GM23338 (cell line): ENCODE results near the gene ACOD1. TPM values are rescaled to one million over a fixed set of nuclear protein-coding genes. Genes with fewer than 3 reads are reported as not detected.
A peak's percentile ranks its signal among the peaks of the same experiment; 100 is the strongest.

Experiments
- CTCF ChIP-seq, 2 experiments: fragments of 200-600 bp in 1 of 2; sonication (generic) in 1 of 2; conservative IDR thresholded peaks; 2 replicates each; pipeline versions ENCODE4 v1.5.1 to v1.6.1; 2016 to 2017; ENCODE audit warnings: antibody characterized with exemption in 2 of 2, low read depth in 2 of 2, mild to moderate bottlenecking in 2 of 2, moderate library complexity in 1 of 2
- EZH2 ChIP-seq: fragments of 200-600 bp; sonication (generic); IDR thresholded peaks from one replicate; pipeline ENCODE4 v1.8.0; 2017; ENCODE audit warnings: antibody characterized with exemption, mild to moderate bottlenecking, low read depth; ENCODE audit not compliant: unreplicated experiment
- EZH2phosphoT487 ChIP-seq: fragments of 200-600 bp; sonication (generic); IDR thresholded peaks from one replicate; pipeline ENCODE4 v1.8.1; 2018; ENCODE audit warnings: antibody characterized with exemption; ENCODE audit not compliant: unreplicated experiment
- POLR2AphosphoS5 ChIP-seq: IDR thresholded peaks from 2 replicates; pipeline ENCODE4 v1.6.1; 2016; ENCODE audit warnings: antibody characterized with exemption, low read depth
- ZNF331 ChIP-seq: fragments of 250-450 bp; sonication (Bioruptor Pico); IDR thresholded peaks from 2 replicates; pipeline ENCODE4 v1.5.0; 2020; ENCODE audit warnings: low read depth, mild to moderate bottlenecking, moderate library complexity
- ZNF462 ChIP-seq: fragments of 250-450 bp; sonication (Bioruptor Pico); IDR thresholded peaks from 2 replicates; pipeline ENCODE4 v1.5.0; 2020; ENCODE audit warnings: mild to moderate bottlenecking, moderate library complexity
- polyA plus RNA-seq: library from polyadenylated mRNA; unstranded; fragments of >200 nt; fragmentation: Nextera tagmentation; extraction: Ambion mirVana; gene quantifications from 2 replicates; pipeline ENCODE4 v1.2.1, GENCODE V29; 2016
- total RNA-seq: library from RNA; depleted of rRNA; stranded (reverse); fragments of >200 nt; shearing (Covaris generic); gene quantifications from 2 replicates; pipeline ENCODE4 v1.2.3, GENCODE V29; 2014
- TF ChIP-seq, protein P1 (sequence below): IDR thresholded peaks from one replicate; pipeline ENCODE4 v1.6.1; 2018; ENCODE audit warnings: antibody characterized with exemption; ENCODE audit not compliant: unreplicated experiment

The ACOD1 gene
- total and polyA plus RNA-seq, 2 experiments from 2014 or later, result not detected

DNA sequence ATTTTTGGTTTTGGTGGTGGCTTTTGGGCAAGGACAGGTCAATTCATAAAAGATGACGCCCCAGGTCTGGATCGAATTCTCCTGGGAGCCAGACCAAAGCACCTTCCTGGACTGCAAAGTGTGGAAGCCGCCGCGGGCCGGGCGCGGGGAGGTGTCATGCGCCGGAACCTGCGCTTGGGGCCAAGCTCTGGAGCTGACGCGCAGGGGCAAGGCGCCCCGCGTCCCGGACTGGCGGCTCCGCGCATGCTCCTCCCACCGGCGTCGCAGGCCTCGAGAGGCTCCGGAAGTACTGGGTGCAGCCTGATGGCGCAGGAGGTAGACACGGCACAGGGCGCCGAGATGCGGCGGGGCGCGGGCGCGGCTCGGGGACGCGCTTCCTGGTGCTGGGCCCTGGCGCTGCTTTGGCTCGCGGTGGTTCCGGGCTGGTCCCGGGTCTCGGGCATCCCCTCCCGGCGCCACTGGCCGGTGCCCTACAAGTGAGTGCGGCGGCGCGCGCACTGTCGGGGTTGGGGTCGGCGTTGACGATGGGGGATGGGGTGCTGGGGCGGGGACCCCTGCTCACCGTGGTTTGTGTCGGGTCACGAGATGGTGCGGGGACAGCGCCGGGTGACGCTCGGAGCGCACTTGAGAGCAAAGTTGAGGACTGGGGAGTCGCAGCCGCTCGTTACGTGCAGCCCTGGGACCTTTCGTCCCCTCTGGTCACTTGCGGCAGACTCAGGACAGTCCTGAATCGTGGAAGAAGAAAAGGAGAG, 43.7 kb downstream of the ACOD1 start, which contains the start of gene CLN5 (continued):
- TF ChIP-seq ZNF462, result no peak
- peak; percentile 82 for TF ChIP-seq POLR2AphosphoS5
- TF ChIP-seq EZH2, result no peak
- no peak for TF ChIP-seq ZNF331 (CRISPR knock-in tag)
- TF ChIP-seq, protein P1, sequence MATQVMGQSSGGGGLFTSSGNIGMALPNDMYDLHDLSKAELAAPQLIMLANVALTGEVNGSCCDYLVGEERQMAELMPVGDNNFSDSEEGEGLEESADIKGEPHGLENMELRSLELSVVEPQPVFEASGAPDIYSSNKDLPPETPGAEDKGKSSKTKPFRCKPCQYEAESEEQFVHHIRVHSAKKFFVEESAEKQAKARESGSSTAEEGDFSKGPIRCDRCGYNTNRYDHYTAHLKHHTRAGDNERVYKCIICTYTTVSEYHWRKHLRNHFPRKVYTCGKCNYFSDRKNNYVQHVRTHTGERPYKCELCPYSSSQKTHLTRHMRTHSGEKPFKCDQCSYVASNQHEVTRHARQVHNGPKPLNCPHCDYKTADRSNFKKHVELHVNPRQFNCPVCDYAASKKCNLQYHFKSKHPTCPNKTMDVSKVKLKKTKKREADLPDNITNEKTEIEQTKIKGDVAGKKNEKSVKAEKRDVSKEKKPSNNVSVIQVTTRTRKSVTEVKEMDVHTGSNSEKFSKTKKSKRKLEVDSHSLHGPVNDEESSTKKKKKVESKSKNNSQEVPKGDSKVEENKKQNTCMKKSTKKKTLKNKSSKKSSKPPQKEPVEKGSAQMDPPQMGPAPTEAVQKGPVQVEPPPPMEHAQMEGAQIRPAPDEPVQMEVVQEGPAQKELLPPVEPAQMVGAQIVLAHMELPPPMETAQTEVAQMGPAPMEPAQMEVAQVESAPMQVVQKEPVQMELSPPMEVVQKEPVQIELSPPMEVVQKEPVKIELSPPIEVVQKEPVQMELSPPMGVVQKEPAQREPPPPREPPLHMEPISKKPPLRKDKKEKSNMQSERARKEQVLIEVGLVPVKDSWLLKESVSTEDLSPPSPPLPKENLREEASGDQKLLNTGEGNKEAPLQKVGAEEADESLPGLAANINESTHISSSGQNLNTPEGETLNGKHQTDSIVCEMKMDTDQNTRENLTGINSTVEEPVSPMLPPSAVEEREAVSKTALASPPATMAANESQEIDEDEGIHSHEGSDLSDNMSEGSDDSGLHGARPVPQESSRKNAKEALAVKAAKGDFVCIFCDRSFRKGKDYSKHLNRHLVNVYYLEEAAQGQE, result no peak
- no peak for TF ChIP-seq CTCF (conservative IDR thresholded peaks at IDR 0.05; ENCODE audit: low read depth in 2 of 2)
- no peak for TF ChIP-seq EZH2phosphoT487
